Activated CD4-positive, alpha-beta memory T cell treated with anti-CD3 and anti-CD28 coated beads for 36 hours (primary cell): ENCODE data around the gene ZIC4. TPM values are rescaled to one million over a fixed set of nuclear protein-coding genes. Genes with fewer than 3 reads are reported as not detected.

Experiments used
- CTCF ChIA-PET: fragments of 350-600 bp; sonication (Branson Sonifier 250); formaldehyde crosslinking; loops from one replicate; lab custom pipeline; 2021; ENCODE audit warnings: antibody characterized with exemption, inconsistent platforms; lab: Charles Lee
- POLR2A ChIA-PET: fragments of 350-600 bp; sonication (Branson Sonifier 250); formaldehyde crosslinking; loops from one replicate; lab custom pipeline; 2021; ENCODE audit warnings: antibody characterized with exemption; lab: Charles Lee
- DNase-seq: peaks from one replicate; pipeline ENCODE4 v3.0.0-alpha.2; 2020
- H3K27ac Mint-ChIP-seq: one replicate; pipeline ENCODE4 v1.8.0; 2021; ENCODE audit warnings: mixed read lengths
- H3K27me3 Mint-ChIP-seq: one replicate; pipeline ENCODE4 v1.8.0; 2021; ENCODE audit warnings: mixed read lengths
- H3K36me3 Mint-ChIP-seq: one replicate; pipeline ENCODE4 v1.8.0; 2021; ENCODE audit warnings: mixed read lengths
- H3K4me1 Mint-ChIP-seq: one replicate; pipeline ENCODE4 v1.8.0; 2021; ENCODE audit warnings: low read depth, mixed read lengths
- H3K4me3 Mint-ChIP-seq: one replicate; pipeline ENCODE4 v1.8.0; 2021; ENCODE audit warnings: mild to moderate bottlenecking, mixed read lengths
- H3K9me3 Mint-ChIP-seq: one replicate; pipeline ENCODE4 v1.8.0; 2021; ENCODE audit warnings: mixed read lengths
- intact Hi-C: fragments of 100-400 bp; cut with micrococcal nuclease; formaldehyde crosslinking; loops from one replicate; pipeline ENCODE4 v1.15.1; 2023
- total RNA-seq, 2 experiments: library from RNA; stranded (reverse); gene quantifications; one replicate each; pipeline ENCODE4 v1.2.3, GENCODE V29; 2021

Gene ZIC4
- total RNA-seq, 2 experiments from 2014 or later: not detected

GRCh38 chr3:147390589-147391569 is 15.5 kb downstream of the ZIC4 start:
- ChIA-PET CTCF (no interaction called here), POLR2A (no interaction called here)
- H3K36me3 Mint-ChIP-seq: peaks cover 20% of the 10 kb centered on the region
- no peak overlapping the region for H3K27ac Mint-ChIP-seq
- peaks cover 9% of the 10 kb centered on the region for H3K9me3 Mint-ChIP-seq
- peaks cover 83% of the 10 kb centered on the region for H3K27me3 Mint-ChIP-seq
- intact Hi-C loops: loop anchor here (5.0 kb wide), 1 partner anchor 34 kb away; no protein-coding TSS in a partner anchor
- DNase-seq: no peak
- H3K4me1 Mint-ChIP-seq: peaks cover 3% of the 10 kb centered on the region
- no peak overlapping the region for H3K4me3 Mint-ChIP-seq

- intact Hi-C loops: loop anchor here (2.0 to 5.0 kb wide), 2 partner anchors 21 to 32 kb away; no protein-coding TSS in a partner anchor
Measured at GRCh38 chr3:147389717-147390116, 16.6 kb downstream of the ZIC4 start.

GRCh38 chr3:147388700-147389580 is 17.4 kb downstream of the ZIC4 start:
- no peak for DNase-seq
- H3K9me3 Mint-ChIP-seq: peaks cover 9% of the 10 kb centered on the region
- CTCF ChIA-PET: no interaction called here
- no peak overlapping the region for H3K4me3 Mint-ChIP-seq
- peaks cover 82% of the 10 kb centered on the region for H3K27me3 Mint-ChIP-seq
- H3K36me3 Mint-ChIP-seq: peaks cover 15% of the 10 kb centered on the region
- POLR2A ChIA-PET: no interaction called here
- peaks cover 1% of the 10 kb centered on the region for H3K4me1 Mint-ChIP-seq
- no peak overlapping the region for H3K27ac Mint-ChIP-seq
- intact Hi-C loops: loop anchor here (2.0 kb wide), 1 partner anchor 22 kb away; no protein-coding TSS in a partner anchor

More at GRCh38 chr3:147389717-147390116, 16.6 kb downstream of the ZIC4 start:
- ChIA-PET CTCF (no interaction called here), POLR2A (no interaction called here)
- Mint-ChIP-seq H3K9me3 (peaks cover 9% of the 10 kb centered on the region), H3K27me3 (peaks cover 83% of the 10 kb centered on the region), H3K36me3 (peaks cover 20% of the 10 kb centered on the region), H3K4me1 (peaks cover 3% of the 10 kb centered on the region), H3K4me3 (no peak overlapping the region), H3K27ac (no peak overlapping the region)
- no peak for DNase-seq

GRCh38 chr3:147387885-147388699 is 18.3 kb downstream of the ZIC4 start:
- Mint-ChIP-seq H3K27me3 (peaks cover 88% of the 10 kb centered on the region), H3K4me3 (no peak overlapping the region), H3K4me1 (no peaks in the 10 kb centered on the region), H3K9me3 (peaks cover 7% of the 10 kb centered on the region), H3K27ac (no peak overlapping the region), H3K36me3 (peaks cover 15% of the 10 kb centered on the region)
- no peak for DNase-seq
- POLR2A ChIA-PET: no interaction called here
- intact Hi-C loops: loop anchor here (2.0 kb wide), 1 partner anchor 23 kb away; no protein-coding TSS in a partner anchor
- CTCF ChIA-PET: interaction anchor here (0.7 kb wide), 1 partner anchor 794 kb away, joined by 3 read pairs; no protein-coding TSS in a partner anchor

- ChIA-PET POLR2A (no interaction called here), CTCF (interaction anchor here (0.7 kb wide), 1 partner anchor 794 kb away, joined by 3 read pairs; no protein-coding TSS in a partner anchor)
- Mint-ChIP-seq H3K36me3 (peaks cover 15% of the 10 kb centered on the region), H3K4me1 (no peaks in the 10 kb centered on the region), H3K27ac (no peak overlapping the region), H3K4me3 (no peak overlapping the region), H3K27me3 (peaks cover 86% of the 10 kb centered on the region), H3K9me3 (peaks cover 7% of the 10 kb centered on the region)
- intact Hi-C loops: no loop called here
- DNase-seq: no peak
Measured at GRCh38 chr3:147387291-147387884, 19.0 kb downstream of the ZIC4 start.

GRCh38 chr3:147385059-147386012 is 21.0 kb downstream of the ZIC4 start:
- POLR2A ChIA-PET: no interaction called here
- peaks cover 7% of the 10 kb centered on the region for H3K9me3 Mint-ChIP-seq

GRCh38 chr3:147384210-147385058 is 21.9 kb downstream of the ZIC4 start:
- CTCF ChIA-PET: no interaction called here
- no peak for DNase-seq
- POLR2A ChIA-PET: no interaction called here
- Mint-ChIP-seq H3K9me3 (peaks cover 4% of the 10 kb centered on the region), H3K4me1 (no peaks in the 10 kb centered on the region), H3K27ac (no peak overlapping the region), H3K27me3 (peaks cover 82% of the 10 kb centered on the region), H3K4me3 (no peak overlapping the region), H3K36me3 (peaks cover 9% of the 10 kb centered on the region)
- intact Hi-C loops: no loop called here

More at GRCh38 chr3:147385059-147386012, 21.0 kb downstream of the ZIC4 start:
- Mint-ChIP-seq H3K27me3 (peaks cover 83% of the 10 kb centered on the region), H3K27ac (no peak overlapping the region), H3K4me3 (no peak overlapping the region), H3K4me1 (no peaks in the 10 kb centered on the region), H3K36me3 (peaks cover 12% of the 10 kb centered on the region)
- CTCF ChIA-PET: no interaction called here
- intact Hi-C loops: no loop called here
- no peak for DNase-seq

- intact Hi-C loops: no loop called here
- Mint-ChIP-seq H3K9me3 (peaks cover 3% of the 10 kb centered on the region), H3K27ac (no peak overlapping the region), H3K36me3 (peaks cover 6% of the 10 kb centered on the region), H3K4me3 (no peak overlapping the region), H3K27me3 (peaks cover 81% of the 10 kb centered on the region), H3K4me1 (no peaks in the 10 kb centered on the region)
- no peak for DNase-seq
- ChIA-PET POLR2A (no interaction called here), CTCF (no interaction called here)
Measured at GRCh38 chr3:147383617-147384016, 22.7 kb downstream of the ZIC4 start.

- no peaks in the 10 kb centered on the region for H3K9me3 Mint-ChIP-seq
- H3K4me1 Mint-ChIP-seq: no peaks in the 10 kb centered on the region
- intact Hi-C loops: no loop called here
- no peak overlapping the region for H3K27ac Mint-ChIP-seq
- CTCF ChIA-PET: no interaction called here
- no peak overlapping the region for H3K4me3 Mint-ChIP-seq
- DNase-seq: no peak
- H3K36me3 Mint-ChIP-seq: peaks cover 4% of the 10 kb centered on the region
- peaks cover 75% of the 10 kb centered on the region for H3K27me3 Mint-ChIP-seq
- POLR2A ChIA-PET: no interaction called here
Measured at GRCh38 chr3:147381596-147381995, 24.7 kb downstream of the ZIC4 start.

GRCh38 chr3:147380977-147381376 is 25.4 kb downstream of the ZIC4 start:
- no peak overlapping the region for H3K4me3 Mint-ChIP-seq
- intact Hi-C loops: no loop called here
- ChIA-PET CTCF (no interaction called here), POLR2A (no interaction called here)
- no peak overlapping the region for H3K27ac Mint-ChIP-seq
- H3K9me3 Mint-ChIP-seq: no peaks in the 10 kb centered on the region
- no peaks in the 10 kb centered on the region for H3K4me1 Mint-ChIP-seq
- H3K27me3 Mint-ChIP-seq: peaks cover 72% of the 10 kb centered on the region
- no peak for DNase-seq
- H3K36me3 Mint-ChIP-seq: peaks cover 2% of the 10 kb centered on the region
